GM19397 (cell line): ENCODE measurements around the gene SLC28A2.
A peak's percentile ranks its signal among the peaks of the same experiment; 100 is the strongest.
"Not testable (repeated sequence)": the region's sequence is repeated elsewhere in the genome, so short reads cannot be mapped to it uniquely, and the experiment has no call there.

Experiments
- ATAC-seq: cut with Tn5 transposase; IDR thresholded peaks from one replicate; pipeline ENCODE4 v1.9.1; 2021; ENCODE audit warnings: mild to moderate bottlenecking, moderate library complexity; ENCODE audit not compliant: unreplicated experiment

SLC28A2 gene

DNA sequence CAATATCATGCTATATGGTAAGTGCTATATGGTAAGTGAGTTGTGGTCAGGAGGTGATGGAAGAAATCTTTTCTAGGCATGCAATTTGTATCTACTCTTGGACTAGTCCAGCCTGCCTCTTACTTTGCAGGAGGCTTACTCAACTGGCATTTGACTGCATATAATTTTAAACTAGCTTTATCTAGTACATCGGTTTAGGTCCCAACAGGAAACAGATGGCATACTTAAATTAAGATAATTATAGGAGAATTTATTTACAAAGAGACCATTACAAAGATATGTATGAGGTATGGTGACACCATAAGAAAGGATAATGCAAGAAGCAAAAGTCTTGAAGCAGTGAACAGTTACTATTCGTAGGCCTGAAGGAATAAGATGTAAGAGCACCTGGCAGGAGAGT lies 7.8 kb downstream of the SLC28A2 start:
- ATAC-seq = no peak

DNA sequence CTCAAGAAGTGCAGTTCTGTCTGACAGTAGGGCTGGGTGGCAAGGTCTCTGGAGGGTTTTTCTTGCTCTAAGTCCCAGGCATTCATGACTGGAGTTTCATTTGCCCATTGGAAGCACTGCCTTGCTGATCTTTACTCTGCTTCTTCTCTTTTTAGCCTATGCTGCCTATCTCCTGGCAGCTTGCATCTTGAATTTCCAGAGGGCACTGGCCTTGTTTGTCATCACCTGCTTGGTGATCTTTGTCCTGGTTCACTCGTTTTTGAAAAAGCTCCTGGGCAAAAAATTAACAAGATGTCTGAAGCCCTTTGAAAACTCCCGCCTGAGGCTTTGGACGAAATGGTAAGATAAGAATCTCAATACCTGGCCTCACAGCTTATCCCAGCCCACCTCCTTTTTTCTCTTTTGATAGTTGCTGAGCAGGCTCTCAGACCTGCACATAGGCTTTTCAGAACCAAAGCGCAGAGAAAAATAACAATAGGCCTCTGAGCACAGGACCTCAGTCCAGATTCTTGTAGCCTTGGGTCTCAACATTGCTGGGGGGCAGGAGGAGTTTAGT lies 10.9 kb downstream of the SLC28A2 start:
- no peak for ATAC-seq

DNA sequence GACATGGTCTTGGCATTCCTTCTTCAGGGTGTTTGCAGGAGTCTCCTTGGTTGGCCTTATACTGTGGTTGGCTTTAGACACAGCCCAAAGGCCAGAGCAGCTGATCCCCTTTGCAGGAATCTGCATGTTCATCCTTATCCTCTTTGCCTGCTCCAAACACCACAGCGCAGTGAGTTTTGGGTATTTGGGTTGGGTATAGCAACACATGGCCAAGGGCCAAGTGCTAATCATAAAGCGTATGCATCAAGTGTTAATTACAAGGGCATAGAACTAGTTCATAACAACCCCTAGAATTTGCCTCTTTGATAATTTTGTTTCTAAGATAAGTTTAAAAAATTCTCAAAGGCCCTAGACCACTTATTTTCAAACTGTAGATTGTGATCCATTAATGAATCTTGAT lies 11.8 kb downstream of the SLC28A2 start:
- no peak for ATAC-seq

DNA sequence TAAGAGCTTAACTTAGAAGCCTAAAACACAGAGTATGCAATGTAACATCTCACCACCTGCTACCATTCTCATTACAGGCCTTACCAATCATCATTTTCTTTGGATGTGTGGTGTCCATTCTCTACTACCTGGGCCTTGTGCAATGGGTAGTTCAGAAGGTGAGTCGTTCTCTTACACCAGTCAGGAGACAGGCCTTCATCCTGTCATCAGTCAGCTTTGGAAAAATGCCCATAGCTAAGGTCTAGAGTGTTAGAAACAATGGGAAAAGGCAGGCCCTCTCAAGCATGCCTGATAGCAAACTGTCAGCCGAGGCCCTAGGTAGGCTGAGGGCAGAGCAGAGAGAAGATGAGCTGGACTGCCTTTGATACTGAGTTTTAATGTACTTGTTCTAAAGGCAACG lies 13.5 kb downstream of the SLC28A2 start:
- no peak for ATAC-seq

DNA sequence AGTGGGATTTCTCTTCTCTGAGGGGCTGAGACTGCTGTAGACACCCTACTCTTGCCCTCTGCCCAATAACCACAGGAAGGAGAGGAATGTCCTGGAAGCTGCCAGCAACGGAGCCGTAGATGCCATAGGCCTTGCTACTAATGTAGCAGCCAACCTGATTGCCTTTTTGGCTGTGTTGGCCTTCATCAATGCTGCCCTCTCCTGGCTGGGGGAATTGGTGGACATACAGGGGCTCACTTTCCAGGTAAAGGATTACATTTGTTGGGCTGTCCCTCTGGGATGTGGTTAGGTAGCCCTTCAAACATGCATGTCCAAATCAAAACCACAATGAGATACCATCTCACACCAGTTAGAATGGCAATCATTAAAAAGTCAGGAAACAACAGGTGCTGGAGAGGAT lies 16.1 kb downstream of the SLC28A2 start:
- no peak for ATAC-seq

DNA sequence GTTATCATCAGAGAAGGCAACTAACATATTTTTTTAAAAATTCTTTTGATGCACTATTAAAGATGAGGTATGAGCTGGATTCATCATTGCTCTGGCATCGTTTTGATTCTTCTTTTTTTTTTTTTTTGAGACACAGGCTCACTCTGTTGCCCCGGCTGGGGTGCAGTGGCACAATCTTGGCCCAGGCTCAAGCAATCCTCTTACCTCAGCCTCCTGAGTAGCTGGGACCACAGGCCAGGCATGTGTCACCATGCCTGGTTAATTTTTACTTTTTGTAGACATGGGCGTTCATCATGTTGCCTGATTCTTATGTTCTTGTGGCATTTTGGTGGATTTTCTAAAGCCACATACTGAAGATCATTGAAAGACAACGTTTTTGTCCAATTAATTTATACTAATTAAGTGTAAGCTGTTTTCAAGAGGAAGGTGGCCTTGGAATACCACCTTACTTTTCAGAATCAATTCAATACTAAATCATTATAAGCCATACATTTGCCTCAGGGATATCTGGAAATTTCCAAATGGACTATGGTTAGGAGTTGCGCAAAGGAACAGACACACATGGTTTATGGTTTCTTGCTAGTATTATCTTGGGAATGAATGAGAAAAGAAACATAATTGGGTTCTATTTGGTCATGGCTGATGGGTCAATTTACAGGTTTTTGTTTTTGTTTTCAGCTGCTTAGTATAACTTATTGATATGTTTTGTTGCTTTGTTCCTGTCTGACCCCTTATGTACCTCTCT lies 22.8 kb downstream of the SLC28A2 start:
- no peak for ATAC-seq

DNA sequence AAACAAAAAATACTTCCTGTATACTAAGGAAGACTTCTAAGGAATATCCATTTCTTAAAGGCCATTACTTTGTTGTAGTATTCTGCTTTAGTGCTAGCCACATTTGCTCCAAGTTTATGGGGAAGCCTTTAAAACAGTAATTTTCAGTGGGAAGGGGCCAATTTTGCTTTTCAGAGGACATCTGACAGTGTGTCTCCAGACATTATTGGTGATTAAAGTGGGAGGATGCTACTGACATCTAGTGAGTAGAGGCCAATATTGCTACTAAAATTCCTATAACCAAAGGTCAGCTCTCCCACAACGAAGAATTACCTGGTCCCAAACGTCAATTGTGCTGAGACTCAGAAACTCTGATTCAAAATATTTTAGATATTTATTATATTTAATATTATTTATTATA lies 24.8 kb downstream of the SLC28A2 start:
- ATAC-seq = no peak

DNA sequence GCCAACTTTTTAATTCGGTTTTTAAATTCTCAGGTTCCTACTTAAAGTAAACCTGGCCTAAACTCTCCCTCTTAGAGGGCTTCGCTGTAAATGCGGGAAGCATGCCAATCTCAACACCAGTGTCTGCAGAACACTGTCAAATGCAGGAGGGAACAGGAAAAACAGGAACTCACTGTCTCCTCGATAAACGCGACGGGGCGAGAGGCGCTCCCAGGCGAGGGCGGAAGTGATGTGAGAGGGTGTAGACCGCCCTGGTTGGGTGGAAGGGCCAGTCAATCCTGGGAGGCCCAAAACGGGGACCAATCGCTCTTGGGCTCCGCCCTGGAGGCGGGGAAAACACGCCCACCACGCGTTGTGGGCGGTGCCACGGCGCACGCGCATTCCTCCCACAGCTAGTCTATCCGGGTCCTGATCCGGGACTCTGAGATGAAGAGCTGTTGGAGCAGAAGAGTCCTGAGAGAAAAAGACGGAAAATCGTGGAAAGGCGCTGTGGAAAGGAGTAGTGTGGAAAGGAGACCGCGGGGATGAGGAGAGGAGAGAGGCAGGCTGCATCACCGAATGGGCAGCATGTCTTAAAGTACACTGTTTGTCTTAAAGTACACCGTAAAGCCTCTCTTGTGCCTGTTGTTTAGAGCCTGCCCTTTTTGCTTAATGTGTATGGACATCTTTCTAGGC lies 27.1 kb downstream of the SLC28A2 start:
- ATAC-seq = peak; percentile 100

DNA sequence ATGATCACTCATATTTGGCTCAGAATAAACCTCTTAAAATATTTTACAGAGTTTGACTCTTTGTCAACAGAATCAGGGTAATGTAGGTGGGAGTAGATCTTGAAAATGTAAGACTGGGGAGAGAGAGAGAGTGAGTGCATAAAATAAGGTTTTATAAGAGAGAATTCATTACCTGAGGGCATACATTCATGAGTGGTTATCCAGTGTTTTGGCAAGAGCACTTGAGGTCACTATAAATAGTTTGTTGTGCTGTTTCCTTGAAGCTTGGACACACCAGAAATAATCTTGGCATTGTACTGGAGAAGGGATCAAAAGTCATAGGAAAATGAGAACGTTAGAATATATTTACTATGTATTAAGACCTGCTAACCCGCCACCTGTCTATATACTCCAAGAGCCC lies 33.4 kb downstream of the SLC28A2 start:
- ATAC-seq = no peak

DNA sequence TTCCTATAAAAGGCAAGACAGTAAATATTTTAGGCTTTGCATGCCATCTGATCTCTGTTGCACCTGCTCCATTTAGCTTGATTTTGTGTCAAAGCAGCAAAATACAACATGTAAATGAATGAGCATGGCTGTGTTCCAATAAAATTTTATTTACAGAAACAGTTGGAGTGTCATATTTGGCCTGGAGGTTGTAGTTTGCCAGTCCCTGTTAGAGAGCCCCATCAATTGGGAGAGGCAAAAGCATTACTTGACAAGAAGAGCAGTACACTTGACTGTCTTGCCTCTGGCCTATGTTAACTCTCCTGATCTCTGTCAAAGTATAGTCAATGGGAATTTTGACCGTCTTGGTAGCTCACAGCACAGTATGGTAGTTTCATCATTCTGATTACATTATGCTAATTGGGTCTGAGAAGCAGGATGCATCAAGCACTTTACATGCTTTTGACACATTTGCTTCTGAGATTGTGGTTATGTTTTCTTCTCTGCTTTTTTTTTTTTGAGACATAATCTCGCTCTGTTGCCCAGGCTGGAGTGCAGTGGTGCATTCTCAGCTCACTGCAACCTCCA lies 35.4 kb downstream of the SLC28A2 start:
- ATAC-seq = no peak

DNA sequence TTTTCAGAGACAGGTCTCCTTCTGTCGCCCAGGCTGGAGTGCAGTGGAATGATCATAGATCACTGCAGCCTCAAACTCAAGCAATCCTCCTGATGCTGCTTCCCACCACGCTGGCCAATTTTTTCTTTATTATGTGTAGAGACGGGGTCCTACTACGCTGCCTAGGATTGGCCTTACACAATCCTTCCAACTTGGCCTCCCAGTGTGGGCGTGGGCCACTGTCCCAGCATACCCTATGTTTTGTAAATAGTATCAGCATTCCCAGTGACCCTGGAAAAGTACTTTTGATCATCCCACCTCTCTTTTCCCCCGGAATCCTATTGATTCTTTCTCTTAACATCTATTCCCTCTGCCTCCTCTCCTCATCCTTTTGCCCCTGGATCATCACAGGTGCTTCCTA lies 36.9 kb downstream of the SLC28A2 start:
- no peak for ATAC-seq

DNA sequence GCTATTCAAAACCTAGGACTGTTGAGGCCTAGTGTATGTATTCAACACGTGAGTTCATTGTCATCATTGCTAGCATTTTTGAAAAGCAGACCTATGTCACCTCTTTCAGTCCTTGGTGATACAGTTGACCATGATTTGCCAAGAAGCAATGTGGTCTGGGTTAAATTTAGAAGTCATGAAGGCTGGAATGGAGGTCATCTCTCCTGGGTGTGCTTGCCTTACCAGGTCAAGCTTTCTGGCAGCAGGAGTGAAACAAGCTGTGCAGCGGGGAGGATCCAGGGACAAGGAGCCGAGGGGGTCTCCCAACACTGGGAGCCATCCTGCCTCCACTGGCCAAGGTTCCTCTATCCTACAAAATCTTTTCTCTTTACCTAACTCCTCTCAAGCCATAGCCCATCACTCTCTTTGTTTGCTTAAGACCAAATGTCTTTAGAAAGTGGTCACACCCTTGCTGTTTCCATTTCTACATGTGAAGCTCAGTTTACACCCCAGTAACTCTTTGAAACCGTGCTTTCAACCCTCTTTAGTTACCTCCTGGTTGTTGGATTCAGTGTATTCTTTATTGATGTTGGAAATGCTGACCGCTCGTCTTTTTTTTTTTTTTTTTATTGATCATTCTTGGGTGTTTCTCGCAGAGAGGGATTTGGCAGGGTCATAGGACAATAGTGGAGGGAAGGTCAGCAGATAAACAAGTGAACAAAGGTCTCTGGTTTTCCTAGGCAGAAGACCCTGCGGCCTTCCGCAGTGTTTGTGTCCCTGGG lies 40.0 kb downstream of the SLC28A2 start:
- ATAC-seq = no peak

DNA sequence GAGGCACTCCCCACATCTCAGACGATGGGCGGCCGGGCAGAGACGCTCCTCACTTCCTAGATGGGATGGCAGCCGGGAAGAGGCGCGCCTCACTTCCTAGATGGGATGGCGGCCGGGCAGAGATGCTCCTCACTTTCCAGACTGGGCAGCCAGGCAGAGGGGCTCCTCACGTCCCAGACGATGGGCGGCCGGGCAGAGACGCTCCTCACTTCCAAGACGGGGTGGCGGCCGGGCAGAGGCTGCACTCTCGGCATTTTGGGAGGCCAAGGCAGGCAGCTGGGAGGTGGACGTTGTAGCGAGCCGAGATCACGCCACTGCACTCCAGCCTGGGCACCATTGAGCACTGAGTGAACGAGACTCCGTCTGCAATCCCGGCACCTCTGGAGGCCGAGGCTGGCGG lies 41.3 kb downstream of the SLC28A2 start:
- ATAC-seq = not testable (repeated sequence)

DNA sequence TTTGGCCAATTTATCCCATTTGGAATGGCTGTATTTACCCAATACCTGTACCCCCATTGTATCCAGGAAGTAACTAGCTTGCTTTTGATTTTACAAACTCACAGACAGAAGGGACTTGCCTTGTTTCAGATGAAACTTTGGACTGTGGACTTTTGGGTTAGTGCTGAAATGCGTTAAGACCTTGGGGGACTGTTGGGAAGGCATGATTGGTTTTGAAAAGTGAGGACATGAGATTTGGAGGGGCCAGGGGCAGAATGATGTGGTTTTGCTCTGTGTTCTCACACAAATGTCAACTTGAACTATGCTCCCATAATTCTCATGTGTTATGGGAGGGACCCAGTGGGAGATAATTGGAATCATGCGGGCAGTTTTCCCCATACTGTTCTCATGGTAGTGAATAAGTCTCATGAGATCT lies 46.9 kb downstream of the SLC28A2 start:
- not testable (repeated sequence) for ATAC-seq

DNA sequence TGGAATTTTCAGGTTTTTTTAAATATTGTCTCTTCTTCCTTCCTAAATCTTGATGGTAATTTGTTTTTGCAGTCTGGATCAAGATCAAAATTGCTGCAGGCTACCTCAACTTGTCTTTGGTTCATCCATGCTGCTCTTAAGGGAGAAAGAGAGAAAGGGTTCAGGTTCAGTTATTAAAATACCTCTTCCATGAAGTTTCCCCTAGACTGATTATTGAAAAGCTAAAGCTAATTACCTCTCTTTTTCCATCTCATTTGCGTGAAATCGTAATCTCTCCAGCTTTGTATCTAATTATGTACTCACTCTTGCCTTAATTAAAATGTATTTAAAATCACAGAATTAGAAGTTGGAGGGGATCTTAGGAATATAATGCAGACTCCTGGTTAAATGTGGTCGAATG lies 52.7 kb downstream of the SLC28A2 start:
- no peak for ATAC-seq

DNA sequence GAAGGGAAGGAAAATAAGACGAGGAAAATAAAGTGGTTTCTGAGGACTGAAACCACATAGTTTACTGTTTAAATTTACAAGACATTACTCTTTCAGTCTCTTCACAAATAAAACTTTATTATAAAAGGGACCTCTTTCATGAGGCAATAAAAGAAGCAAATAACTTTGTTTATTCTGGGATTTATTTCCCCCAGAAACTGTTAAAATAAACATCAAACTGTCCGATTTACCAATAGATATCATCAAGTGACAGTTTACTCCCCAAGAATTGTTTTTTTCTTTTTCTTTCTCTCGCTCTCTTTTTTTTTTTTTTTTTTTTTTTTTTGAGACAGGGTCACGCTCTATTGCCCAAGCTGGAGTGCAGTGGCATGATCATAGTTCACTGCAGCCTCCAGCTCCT lies 54.1 kb downstream of the SLC28A2 start:
- no peak for ATAC-seq

DNA sequence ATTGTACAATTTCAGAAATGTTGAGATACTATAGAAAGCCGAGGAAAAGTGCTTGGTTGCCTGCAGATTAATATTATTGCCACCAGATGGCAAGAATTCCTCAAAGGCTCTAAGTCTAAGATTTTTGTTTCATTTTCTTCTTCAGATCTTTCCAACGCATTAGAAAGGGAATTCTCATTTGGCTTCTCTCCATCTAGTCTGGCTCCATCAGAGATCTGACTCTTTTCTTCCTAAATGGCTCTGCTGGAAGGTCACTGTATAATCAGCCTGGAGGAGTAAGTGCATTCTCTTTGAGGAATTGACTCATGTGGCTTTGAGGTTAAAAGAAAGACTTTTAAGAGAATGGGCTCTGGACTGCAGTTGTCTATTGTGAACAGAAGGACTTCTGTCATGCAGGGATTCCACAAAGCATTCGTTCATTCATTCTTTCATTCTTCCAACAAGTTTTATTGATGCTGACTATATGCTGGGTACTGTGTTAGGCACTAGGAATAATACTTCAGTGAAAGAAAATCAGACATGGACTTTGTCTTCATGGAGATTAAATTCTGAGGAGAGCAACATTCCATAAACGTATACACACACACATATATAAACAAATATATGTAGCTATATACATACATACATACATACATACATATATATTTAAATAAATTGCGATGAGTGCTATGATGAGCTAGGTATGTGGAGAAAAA lies 55.3 kb downstream of the SLC28A2 start:
- no peak for ATAC-seq

DNA sequence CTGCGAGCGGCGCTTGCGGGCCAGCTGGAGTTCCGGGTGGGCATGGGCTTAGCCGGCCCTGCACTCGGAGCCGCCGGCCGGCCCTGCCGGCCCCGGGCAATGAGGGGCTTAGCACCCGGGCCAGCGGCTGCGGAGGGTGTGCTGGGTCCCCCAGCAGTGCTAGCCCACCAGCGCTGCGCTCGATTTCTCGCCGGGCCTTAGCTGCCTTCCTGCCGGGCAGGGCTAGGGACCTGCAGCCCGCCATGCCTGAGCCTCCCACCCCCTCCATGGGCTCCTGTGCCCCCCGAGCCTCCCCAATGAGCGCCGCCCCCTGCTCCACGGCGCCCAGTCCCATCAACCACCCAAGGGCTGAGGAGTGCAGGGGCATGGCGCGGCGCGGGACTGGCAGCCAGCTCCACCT lies 62.1 kb downstream of the SLC28A2 start:
- not testable (repeated sequence) for ATAC-seq

DNA sequence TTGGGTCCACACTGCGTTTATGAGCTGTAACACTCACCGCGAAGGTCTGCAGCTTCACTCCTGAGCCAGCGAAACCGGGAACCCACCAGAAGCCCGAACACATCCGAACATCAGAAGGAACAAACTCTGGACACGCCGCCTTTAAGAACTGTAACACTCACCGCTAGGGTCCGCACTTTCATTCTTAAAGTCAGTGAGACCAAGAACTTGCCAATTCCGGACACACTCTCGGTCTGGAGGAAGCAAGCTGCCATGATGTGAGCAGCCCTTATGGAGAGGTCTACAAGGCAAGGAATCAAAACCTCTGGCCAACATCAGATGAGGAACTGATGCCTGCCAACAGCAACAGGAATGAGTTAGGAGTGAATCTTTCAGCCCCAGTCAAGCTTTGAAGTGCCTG lies 62.9 kb downstream of the SLC28A2 start:
- ATAC-seq = no peak

DNA sequence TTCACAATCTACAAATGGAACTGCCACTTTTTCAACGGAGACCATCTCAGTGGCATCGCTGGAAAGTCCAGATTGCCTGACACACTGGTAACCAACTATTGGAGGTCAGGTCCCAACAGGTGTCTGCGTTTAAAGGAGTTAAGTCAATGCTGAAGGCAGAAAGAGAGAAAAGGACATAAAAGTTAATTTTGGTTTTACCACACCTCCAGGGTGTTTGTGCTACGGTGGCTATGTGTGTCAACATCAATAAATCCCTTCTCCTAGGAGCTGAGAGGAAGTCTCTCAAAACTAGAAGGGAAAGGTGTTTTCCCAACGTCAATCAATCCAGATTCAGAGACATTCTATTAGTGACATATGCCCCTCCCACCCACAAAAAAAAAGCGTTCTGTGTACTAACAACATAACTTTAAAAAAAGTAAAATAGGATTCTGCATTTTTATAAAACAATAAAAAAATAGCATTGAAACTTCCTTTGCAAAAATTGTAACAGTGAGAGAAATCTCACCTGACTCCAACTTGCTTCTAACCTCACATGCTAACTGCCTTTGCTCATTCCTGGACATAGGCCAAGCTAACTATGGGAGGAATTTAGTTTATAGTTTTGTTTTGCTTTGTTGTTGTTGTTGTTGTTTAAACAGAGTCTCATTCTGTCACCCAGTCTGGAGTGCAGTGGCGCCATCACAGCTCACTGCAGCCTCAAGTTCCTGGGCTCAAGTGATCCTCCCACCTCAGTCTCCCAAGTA lies 67.6 kb downstream of the SLC28A2 start:
- no peak for ATAC-seq
